K562 (cell line): ENCODE measurements around the gene GGCT. TPM values are rescaled to one million over a fixed set of nuclear protein-coding genes. Genes with fewer than 3 reads are reported as not detected.

Experiments used
- ATAC-seq: fragments of 200-7000 bp; cut with Tn5 transposase; 3 replicates; pipeline ENCODE4 v1.9.1; 2020; ENCODE audit warnings: moderate library complexity
- BruUV-seq: library from RNA; stranded (reverse); fragments of 400-500 nt; replicated peaks from 2 replicates; lab custom pipeline; 2021; lab: Mats Ljungman, UMichigan
- CTCF ChIA-PET: fragments of 300-600 bp; formaldehyde crosslinking; extraction: SDS; loops from one replicate; lab custom pipeline; 2021; ENCODE audit warnings: low intra/inter-chr PET ratio; lab: Yijun Ruan, JAX
- POLR2A ChIA-PET: fragments of 300-600, 350-650 bp; sonication (Branson Sonifier 250); formaldehyde crosslinking; extraction: SDS; loops from one replicate; lab custom pipeline; 2021; ENCODE audit warnings: antibody characterized with exemption, inconsistent platforms; lab: Yijun Ruan, JAX
- DNase-seq, 4 experiments: peaks; one replicate each; pipeline versions ENCODE4 v3.0.0 to v3.0.0-alpha.2; 2011 to 2018; ENCODE audit warnings: low spot score in 3 of 4, mixed read lengths in 3 of 4; ENCODE audit errors: extremely low read depth in 1 of 4
- FAIRE-seq: peaks from 2 replicates; lab custom pipeline; 2011; peaks lifted over from hg19 to GRCh38; lab: Jason Lieb, UNC
- H2AFZ ChIP-seq: 2 replicates; pipeline ENCODE4 v1.6.0; 2011; ENCODE audit warnings: low read depth, low read length, control low read depth, inconsistent platforms
- H3K27ac ChIP-seq: fragments of 200-600 bp; 3 replicates; pipeline ENCODE4 v1.8.0; 2011; ENCODE audit warnings: low read depth, mild to moderate bottlenecking, control low read depth, inconsistent platforms, low read length, moderate library complexity, mixed read lengths; ENCODE audit errors: extremely low read depth
- H3K27me3 ChIP-seq, 2 experiments: fragments of 300-600 bp in 1 of 2; 2 replicates in 1 of 2; 3 replicates in 1 of 2; pipeline versions ENCODE4 v1.6.0 to v1.8.0; 2011; ENCODE audit warnings: inconsistent platforms in 2 of 2, low read length in 2 of 2, mild to moderate bottlenecking in 1 of 2, mixed read lengths in 1 of 2, moderate library complexity in 1 of 2; ENCODE audit not compliant: control insufficient read depth in 2 of 2, insufficient read depth in 2 of 2
- H3K36me3 ChIP-seq: fragments of 300-600 bp; 3 replicates; pipeline ENCODE4 v1.8.0; 2011; ENCODE audit warnings: mild to moderate bottlenecking, low read length, inconsistent platforms; ENCODE audit not compliant: control insufficient read depth, insufficient read depth
- H3K4me1 ChIP-seq, 2 experiments: fragments of 200-600 bp in 1 of 2; replicated peaks in 1 of 2; 2 replicates in 1 of 2; 3 replicates in 1 of 2; pipeline versions ENCODE4 v1.5.1 to v1.8.0; 2011; ENCODE audit warnings: inconsistent platforms in 2 of 2, low read length in 2 of 2, mild to moderate bottlenecking in 1 of 2, mixed read lengths in 1 of 2, moderate library complexity in 1 of 2; ENCODE audit not compliant: control insufficient read depth in 2 of 2, insufficient read depth in 2 of 2
- H3K4me2 ChIP-seq: 2 replicates; pipeline ENCODE4 v1.6.1; 2011; ENCODE audit warnings: low read length, control low read depth, inconsistent platforms, mixed read lengths; ENCODE audit not compliant: insufficient read depth
- H3K4me3 ChIP-seq: fragments of 200-600 bp; sonication (generic), shearing (Covaris generic); 2 replicates; pipeline ENCODE4 v1.5.1; 2016; ENCODE audit warnings: control low read depth, inconsistent platforms
- H3K79me2 ChIP-seq: fragments of 200-600 bp; 3 replicates; pipeline ENCODE4 v1.8.0; 2011; ENCODE audit warnings: low read length, inconsistent platforms; ENCODE audit not compliant: control insufficient read depth, insufficient read depth
- H3K9ac ChIP-seq, 2 experiments: 2 replicates each; pipeline versions ENCODE4 v1.6.0 to v1.6.1; 2011; ENCODE audit warnings: low read depth in 2 of 2, low read length in 2 of 2, control low read depth in 1 of 2, inconsistent platforms in 1 of 2, mild to moderate bottlenecking in 1 of 2, mixed read lengths in 1 of 2; ENCODE audit not compliant: insufficient read depth in 1 of 2
- H3K9me1 ChIP-seq: one replicate; pipeline ENCODE4 v1.6.0; 2011; ENCODE audit warnings: inconsistent platforms, mild to moderate bottlenecking, low read length, moderate library complexity; ENCODE audit not compliant: control insufficient read depth, insufficient read depth
- H3K9me3 ChIP-seq: replicated peaks from 2 replicates; pipeline ENCODE4 v1.5.1; 2011; ENCODE audit warnings: low read depth, low read length, inconsistent platforms; ENCODE audit not compliant: control insufficient read depth, insufficient read depth
- H4K20me1 ChIP-seq: replicated peaks from 2 replicates; pipeline ENCODE4 v1.6.1; 2011; ENCODE audit warnings: low read length, inconsistent platforms, mixed read lengths; ENCODE audit not compliant: control insufficient read depth, insufficient read depth
- COPS2 ChIP-seq: fragments of 450-650 bp; conservative IDR thresholded peaks from 2 replicates; pipeline ENCODE4 v1.6.1; 2016; ENCODE audit warnings: mild to moderate bottlenecking, moderate library complexity
- SPI1 ChIP-seq: IDR thresholded peaks from 2 replicates; pipeline ENCODE4 v1.6.1; 2011; ENCODE audit warnings: low read depth, low read length, control low read depth, borderline replicate concordance
- ZNF444 ChIP-seq: fragments of 250-450 bp; sonication (Bioruptor Pico); IDR thresholded peaks from 2 replicates; pipeline ENCODE4 v1.4.0; 2020; ENCODE audit warnings: mild to moderate bottlenecking, moderate library complexity
- WGBS: fragments of 100-300 bp; shearing (Covaris generic); methylation state at CpG from one replicate; pipeline ENCODE4 v1.1.6; 2016; ENCODE audit warnings: low coverage, mixed read lengths; ENCODE audit not compliant: insufficient coverage; ENCODE audit errors: missing lambda C conversion rate; 5-methylcytosine and 5-hydroxymethylcytosine counted together
- in situ Hi-C: fragments of 300-500 bp; cut with MboI; formaldehyde crosslinking; loops from 4 replicates; pipeline ENCODE4 v1.15.0; 2018; ENCODE audit warnings: inconsistent platforms, mixed read lengths
- intact Hi-C: fragments of 100-400 bp; cut with micrococcal nuclease; formaldehyde crosslinking; loops from 2 replicates; pipeline ENCODE4 v1.14.2; 2022
- polyA plus RNA-seq, 8 experiments: library from polyadenylated mRNA; depleted of rRNA in 4 of 8; stranded (reverse) in 5 of 8; unstranded in 3 of 8; fragments of >200 nt; fragmentation: Nextera tagmentation in 2 of 8; fragmentation: Illumina TruSeq in 1 of 8; extraction: Ambion mirVana in 2 of 8; extraction: Trizol in 1 of 8; gene quantifications; 2 replicates each; pipeline versions ENCODE4 v1.2.1 to v1.2.3, GENCODE V29; 2011 to 2014; ENCODE audit warnings: inconsistent platforms in 1 of 8, missing spikeins in 1 of 8
- total RNA-seq, 7 experiments: library from RNA; depleted of rRNA in 6 of 7; stranded (reverse); fragments of >200 nt in 6 of 7; fragmentation: Illumina TruSeq in 2 of 7; extraction: Trizol in 2 of 7; gene quantifications; 2 replicates each; pipeline versions ENCODE4 v1.2.1 to v1.2.3, GENCODE V29; 2011 to 2021; ENCODE audit warnings: low replicate concordance in 1 of 7
- TF ChIP-seq, protein P1 (sequence below), 2 experiments: fragments of 450-650 bp; formaldehyde crosslinking in 1 of 2; IDR thresholded peaks; 2 replicates each; pipeline versions ENCODE4 v1.4.0 to v1.6.1; 2014 to 2020; ENCODE audit warnings: mild to moderate bottlenecking in 2 of 2, borderline replicate concordance in 1 of 2, low read depth in 1 of 2
- TF ChIP-seq, protein P2 (sequence below): sonication (generic); formaldehyde crosslinking; IDR thresholded peaks from 2 replicates; pipeline ENCODE4 v1.8.0; 2023; ENCODE audit warnings: mild to moderate bottlenecking, missing genetic modification reagents

GGCT gene
- total and polyA plus RNA-seq, 9 of the 15 experiments (the other 6 are each of a cell fraction or from before 2014, with no cell fraction given), result 79.0 to 349 (median 136) TPM

DNA sequence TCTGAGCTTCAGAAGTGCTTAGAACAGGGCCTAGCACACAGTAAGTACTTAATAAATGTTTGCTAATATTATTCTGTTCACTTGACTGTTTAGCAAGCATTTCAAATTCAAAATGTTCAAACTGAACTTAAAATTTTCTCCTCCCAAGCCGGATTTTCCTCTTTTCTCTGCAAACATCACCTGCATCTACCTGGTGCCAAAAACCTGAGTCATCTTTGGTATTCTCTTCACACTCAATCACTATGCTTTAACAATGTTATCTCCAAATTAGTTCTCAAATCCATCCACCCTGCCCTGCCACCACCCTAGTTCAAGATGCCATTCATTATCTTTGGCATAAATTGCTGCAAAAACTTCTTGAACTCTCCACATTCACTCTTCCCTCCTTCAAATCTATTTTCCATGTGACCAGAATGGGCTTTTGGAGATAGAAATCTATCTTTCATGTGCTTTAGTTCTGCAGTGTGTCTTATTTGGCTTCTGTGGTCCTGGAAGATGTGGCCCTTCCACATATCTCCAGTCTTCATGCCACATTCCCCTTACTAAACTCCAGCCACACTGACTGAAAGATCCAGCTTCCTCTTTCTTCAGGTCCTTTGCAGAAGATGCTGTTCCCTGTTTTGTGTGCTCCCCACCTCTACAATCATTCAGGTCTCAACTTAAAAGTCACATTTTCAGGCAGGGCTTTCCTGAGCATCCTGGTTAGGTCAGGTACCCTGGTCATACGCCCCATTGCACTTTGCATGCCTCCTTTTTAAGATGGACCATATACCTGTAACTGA, 2.0 kb downstream of the GGCT start:
- BruUV-seq, result no TSS peak
- Histone ChIP-seq H3K36me3 (peaks cover 43% of the 10 kb centered on the region), H3K9me1 (no peaks in the 10 kb centered on the region), H3K27me3 (no peaks in the 10 kb centered on the region), H3K9me3 (no peaks in the 10 kb centered on the region), H3K79me2 (peaks cover 51% of the 10 kb centered on the region), H3K4me3 (0 out of 2 replicates have a peak overlapping the region, but pooled peaks have one; percentile 82), H4K20me1 (no peaks in the 10 kb centered on the region), H3K4me2 (peak overlapping the region; percentile 98; the same call in 1 of the 2 replicates), H2AFZ (no peak overlapping the region), H3K9ac (peak overlapping the region in 1 of 2 experiments; percentile 77; a peak in 1 of 4 replicates), H3K27ac (no peak overlapping the region), H3K4me1 (peaks cover 14 to 16% of the 10 kb centered on the region in 2 experiments; a peak in 4 of 5 replicates)
- FAIRE-seq (no peak), DNase-seq (no peak), ATAC-seq (no peak)
- ChIA-PET CTCF (no interaction called here), POLR2A (no interaction called here)
- in situ Hi-C loops, result no loop called here
- WGBS, result 83% methylated on average over 2 of the region's 2 CpGs
- intact Hi-C loops, result no loop called here
- TF ChIP-seq, protein P1, sequence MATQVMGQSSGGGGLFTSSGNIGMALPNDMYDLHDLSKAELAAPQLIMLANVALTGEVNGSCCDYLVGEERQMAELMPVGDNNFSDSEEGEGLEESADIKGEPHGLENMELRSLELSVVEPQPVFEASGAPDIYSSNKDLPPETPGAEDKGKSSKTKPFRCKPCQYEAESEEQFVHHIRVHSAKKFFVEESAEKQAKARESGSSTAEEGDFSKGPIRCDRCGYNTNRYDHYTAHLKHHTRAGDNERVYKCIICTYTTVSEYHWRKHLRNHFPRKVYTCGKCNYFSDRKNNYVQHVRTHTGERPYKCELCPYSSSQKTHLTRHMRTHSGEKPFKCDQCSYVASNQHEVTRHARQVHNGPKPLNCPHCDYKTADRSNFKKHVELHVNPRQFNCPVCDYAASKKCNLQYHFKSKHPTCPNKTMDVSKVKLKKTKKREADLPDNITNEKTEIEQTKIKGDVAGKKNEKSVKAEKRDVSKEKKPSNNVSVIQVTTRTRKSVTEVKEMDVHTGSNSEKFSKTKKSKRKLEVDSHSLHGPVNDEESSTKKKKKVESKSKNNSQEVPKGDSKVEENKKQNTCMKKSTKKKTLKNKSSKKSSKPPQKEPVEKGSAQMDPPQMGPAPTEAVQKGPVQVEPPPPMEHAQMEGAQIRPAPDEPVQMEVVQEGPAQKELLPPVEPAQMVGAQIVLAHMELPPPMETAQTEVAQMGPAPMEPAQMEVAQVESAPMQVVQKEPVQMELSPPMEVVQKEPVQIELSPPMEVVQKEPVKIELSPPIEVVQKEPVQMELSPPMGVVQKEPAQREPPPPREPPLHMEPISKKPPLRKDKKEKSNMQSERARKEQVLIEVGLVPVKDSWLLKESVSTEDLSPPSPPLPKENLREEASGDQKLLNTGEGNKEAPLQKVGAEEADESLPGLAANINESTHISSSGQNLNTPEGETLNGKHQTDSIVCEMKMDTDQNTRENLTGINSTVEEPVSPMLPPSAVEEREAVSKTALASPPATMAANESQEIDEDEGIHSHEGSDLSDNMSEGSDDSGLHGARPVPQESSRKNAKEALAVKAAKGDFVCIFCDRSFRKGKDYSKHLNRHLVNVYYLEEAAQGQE (IDR thresholded peaks at IDR 0.05; ENCODE audit: borderline replicate concordance), result no peak
- TF ChIP-seq, protein P1 (CRISPR knock-in tag; IDR thresholded peaks at IDR 0.05; ENCODE audit: low read depth), result no peak
- no peak for TF ChIP-seq COPS2
- TF ChIP-seq, protein P2, sequence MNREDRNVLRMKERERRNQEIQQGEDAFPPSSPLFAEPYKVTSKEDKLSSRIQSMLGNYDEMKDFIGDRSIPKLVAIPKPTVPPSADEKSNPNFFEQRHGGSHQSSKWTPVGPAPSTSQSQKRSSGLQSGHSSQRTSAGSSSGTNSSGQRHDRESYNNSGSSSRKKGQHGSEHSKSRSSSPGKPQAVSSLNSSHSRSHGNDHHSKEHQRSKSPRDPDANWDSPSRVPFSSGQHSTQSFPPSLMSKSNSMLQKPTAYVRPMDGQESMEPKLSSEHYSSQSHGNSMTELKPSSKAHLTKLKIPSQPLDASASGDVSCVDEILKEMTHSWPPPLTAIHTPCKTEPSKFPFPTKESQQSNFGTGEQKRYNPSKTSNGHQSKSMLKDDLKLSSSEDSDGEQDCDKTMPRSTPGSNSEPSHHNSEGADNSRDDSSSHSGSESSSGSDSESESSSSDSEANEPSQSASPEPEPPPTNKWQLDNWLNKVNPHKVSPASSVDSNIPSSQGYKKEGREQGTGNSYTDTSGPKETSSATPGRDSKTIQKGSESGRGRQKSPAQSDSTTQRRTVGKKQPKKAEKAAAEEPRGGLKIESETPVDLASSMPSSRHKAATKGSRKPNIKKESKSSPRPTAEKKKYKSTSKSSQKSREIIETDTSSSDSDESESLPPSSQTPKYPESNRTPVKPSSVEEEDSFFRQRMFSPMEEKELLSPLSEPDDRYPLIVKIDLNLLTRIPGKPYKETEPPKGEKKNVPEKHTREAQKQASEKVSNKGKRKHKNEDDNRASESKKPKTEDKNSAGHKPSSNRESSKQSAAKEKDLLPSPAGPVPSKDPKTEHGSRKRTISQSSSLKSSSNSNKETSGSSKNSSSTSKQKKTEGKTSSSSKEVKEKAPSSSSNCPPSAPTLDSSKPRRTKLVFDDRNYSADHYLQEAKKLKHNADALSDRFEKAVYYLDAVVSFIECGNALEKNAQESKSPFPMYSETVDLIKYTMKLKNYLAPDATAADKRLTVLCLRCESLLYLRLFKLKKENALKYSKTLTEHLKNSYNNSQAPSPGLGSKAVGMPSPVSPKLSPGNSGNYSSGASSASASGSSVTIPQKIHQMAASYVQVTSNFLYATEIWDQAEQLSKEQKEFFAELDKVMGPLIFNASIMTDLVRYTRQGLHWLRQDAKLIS (CRISPR knock-in tag), result no peak
- TF ChIP-seq ZNF444 (CRISPR knock-in tag), result no peak
- TF ChIP-seq SPI1, result peak; percentile 71; the same call in 1 of the 2 replicates
